GM12892 (cell line): Measurements from ENCODE around the gene OR12D2. TPM values are rescaled to one million over a fixed set of nuclear protein-coding genes. Genes with fewer than 3 reads are reported as not detected.
"Not testable (repeated sequence)": the region's sequence is repeated elsewhere in the genome, so short reads cannot be mapped to it uniquely, and the experiment has no call there.

Experiments used
- DNase-seq: peaks from one replicate; pipeline ENCODE4 v3.0.0; 2011; ENCODE audit not compliant: insufficient read length
- FAIRE-seq: peaks from 2 replicates; lab custom pipeline; 2011; peaks lifted over from hg19 to GRCh38; lab: Jason Lieb, UNC
- POLR2A ChIP-seq: IDR thresholded peaks from 2 replicates; pipeline ENCODE4 v1.6.1; 2011; ENCODE audit warnings: low read depth, low read length, control low read depth
- POLR2AphosphoS5 ChIP-seq: IDR thresholded peaks from 2 replicates; pipeline ENCODE4 v1.6.1; 2011; ENCODE audit warnings: low read depth, low read length, control low read depth
- TAF1 ChIP-seq: IDR thresholded peaks from 2 replicates; pipeline ENCODE4 v1.6.1; 2011; ENCODE audit warnings: low read depth, mild to moderate bottlenecking, control low read depth, low read length, borderline replicate concordance
- polyA plus RNA-seq: library from polyadenylated mRNA; unstranded; fragments of >200 nt; gene quantifications from one replicate; pipeline ENCODE4 v1.2.1, GENCODE V29; 2012; ENCODE audit warnings: missing spikeins, inconsistent platforms; ENCODE audit not compliant: missing spikeins

Gene OR12D2, protein sequence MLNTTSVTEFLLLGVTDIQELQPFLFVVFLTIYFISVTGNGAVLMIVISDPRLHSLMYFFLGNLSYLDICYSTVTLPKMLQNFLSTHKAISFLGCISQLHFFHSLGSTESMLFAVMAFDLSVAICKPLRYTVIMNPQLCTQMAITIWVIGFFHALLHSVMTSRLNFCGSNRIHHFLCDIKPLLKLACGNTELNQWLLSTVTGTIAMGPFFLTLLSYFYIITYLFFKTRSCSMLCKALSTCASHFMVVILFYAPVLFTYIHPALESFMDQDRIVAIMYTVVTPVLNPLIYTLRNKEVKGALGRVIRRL
- not detected for polyA plus RNA-seq

DNA sequence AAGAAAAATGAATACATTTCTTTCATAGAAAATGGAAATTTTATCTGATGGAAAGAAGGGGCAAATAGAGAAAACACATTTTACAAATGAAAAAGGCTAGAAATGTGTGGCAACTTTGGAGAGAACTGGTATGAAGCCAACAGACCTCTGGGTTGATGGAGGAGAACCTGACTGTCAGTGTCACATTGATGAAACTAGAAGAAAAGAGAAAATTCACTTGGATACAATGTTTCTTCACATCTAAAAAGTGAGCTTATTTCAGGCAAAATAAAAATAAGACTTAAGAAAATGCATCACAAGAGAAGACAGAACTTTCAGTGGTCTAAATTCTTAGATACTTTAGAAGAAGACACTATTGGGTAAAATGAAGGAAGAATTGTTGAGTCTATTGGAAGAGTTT, at the start of gene OR12D2:
Gene OR12D2 (plus strand): TSS at position 301 of the 400 bp plus-strand sequence. CDS start 1,069 bp downstream, outside the sequence.
- TF ChIP-seq TAF1 (no peak), POLR2AphosphoS5 (no peak), POLR2A (no peak)
- DNase-seq (no peak), FAIRE-seq (no peak)

DNA sequence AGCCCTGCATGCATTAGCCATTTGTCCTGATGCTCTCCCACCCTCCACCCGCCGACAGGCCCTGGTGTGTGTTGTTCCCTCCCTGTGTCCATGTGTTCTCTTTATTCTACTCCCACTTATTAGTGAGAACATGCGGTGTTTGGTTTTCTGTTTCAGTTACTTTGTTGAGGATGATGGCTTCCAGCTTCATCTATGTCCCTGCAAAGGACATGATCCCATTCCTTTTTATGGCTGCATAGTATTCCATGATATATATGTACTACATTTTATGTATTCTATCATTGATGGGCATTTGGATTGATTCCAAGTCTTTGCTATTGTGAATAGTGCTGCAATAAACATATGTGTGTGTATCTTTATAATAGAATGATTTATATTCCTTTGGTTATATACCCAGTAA, 46.1 kb upstream of the OR12D2 start:
- FAIRE-seq, DNase-seq: not testable (repeated sequence)

DNA sequence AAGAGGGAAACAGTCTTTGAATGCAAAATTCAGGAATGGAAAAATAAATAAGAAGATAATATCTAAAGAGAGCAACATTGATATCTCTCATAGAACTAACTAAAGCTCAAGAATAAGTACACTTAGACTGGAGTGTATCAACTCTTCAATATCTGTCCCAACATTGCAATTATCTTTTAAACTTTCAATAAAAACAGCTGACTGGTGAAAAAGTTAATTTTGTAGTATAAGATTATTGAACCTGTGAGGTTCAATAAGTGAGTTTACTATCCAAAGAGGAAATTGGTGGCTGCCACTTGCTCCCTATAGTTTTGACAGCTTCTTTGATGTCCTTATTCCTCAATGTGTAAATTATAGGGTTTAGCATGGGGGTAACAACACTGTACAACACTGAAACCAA, 40.5 kb upstream of the OR12D2 start:
- DNase-seq (no peak), FAIRE-seq (no peak)
- TF ChIP-seq TAF1 (no peak), POLR2AphosphoS5 (no peak), POLR2A (no peak)

DNA sequence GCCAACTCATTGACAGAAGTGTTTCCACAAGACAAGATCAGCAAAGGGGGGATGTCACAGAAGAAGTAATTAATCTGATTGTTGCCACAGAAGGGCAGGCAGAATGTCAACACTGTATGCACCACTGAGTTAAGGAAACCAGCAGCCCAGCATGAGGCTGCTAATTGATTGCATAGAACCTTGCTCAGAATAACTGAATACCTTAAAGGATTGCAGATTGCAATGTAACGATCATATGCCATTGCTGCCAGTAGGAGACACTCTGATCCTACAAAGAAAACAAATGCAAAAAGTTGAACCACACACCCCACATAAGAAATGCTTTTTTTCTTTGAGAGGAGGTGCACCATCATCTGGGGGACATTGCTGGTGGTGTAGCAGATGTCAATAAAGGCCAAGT, 39.8 kb upstream of the OR12D2 start:
- TF ChIP-seq POLR2AphosphoS5 (no peak), TAF1 (no peak), POLR2A (no peak)
- DNase-seq (no peak), FAIRE-seq (no peak)

DNA sequence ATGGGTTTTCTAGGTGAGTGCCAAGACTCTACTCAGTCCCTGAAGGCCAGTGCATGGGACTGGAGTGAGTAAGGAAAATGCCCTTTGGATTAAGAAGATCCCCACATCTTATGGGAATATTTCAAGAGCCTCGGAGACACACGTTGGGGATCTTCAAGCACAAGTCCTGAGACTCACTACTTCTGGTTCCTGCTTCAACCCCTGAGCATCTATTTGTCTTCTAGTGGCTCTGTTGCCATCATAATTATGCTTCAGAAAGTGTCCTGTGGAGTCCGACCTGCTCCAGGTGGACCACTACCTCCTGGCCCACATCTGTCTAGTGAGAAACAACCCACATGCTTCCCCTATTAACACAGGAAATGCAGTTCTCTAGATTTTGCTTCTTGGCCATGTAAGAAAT, 26.7 kb upstream of the OR12D2 start, which contains the start of gene OR5V1:
Gene OR5V1 (minus strand): TSS at position 101 of the 400 bp plus-strand sequence. CDS start 12,670 bp downstream, outside the sequence.
- FAIRE-seq (no peak), DNase-seq (no peak)
- TF ChIP-seq POLR2AphosphoS5 (no peak), TAF1 (no peak), POLR2A (no peak)

DNA sequence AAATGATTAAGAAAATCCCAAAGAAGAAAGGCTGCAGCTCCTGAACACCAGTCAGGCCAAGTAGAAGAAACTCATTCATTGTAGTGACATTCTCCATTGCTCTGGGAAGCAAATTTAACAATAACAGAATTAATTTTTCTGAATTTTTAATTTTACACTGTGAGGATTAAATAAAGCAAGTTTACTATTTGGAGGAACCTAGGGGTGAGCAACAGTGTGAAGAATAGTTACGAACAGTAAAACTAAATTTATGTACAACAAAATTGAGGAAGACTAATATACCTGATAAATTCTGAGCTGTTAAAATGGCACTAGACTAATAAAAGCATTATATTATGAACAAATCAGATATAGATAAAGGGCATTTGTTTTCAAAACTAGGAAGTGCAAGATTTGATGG, 20.2 kb upstream of the OR12D2 start, which contains the start of gene OR12D3:
Gene OR12D3 (minus strand): TSS at position 101 of the 400 bp plus-strand sequence. CDS start 4 bp downstream, at position 97.
- no peak for DNase-seq
- TF ChIP-seq TAF1 (no peak), POLR2AphosphoS5 (no peak), POLR2A (no peak)
- FAIRE-seq: no peak

DNA sequence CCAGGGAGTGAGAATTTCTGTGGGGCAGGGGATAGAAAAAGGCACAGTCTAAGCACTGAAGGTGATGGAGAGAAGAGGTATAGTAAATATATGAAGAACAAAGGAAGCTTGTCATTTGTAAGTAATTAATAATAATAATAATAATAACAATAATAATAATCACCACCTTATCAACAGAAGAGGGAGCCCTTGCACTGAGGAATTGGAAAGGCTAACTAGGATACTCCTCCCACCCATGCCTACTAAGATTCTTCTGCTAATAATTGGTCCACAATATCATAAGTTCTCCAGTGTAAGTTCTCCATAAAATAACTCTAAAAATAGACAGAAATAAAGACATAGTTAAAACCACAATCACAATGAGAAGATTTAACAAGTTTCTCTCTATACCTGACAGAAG, 19.4 kb upstream of the OR12D2 start:
- no peak for FAIRE-seq
- no peak for TF ChIP-seq POLR2AphosphoS5
- TF ChIP-seq TAF1: no peak
- TF ChIP-seq POLR2A: no peak
- DNase-seq: no peak

DNA sequence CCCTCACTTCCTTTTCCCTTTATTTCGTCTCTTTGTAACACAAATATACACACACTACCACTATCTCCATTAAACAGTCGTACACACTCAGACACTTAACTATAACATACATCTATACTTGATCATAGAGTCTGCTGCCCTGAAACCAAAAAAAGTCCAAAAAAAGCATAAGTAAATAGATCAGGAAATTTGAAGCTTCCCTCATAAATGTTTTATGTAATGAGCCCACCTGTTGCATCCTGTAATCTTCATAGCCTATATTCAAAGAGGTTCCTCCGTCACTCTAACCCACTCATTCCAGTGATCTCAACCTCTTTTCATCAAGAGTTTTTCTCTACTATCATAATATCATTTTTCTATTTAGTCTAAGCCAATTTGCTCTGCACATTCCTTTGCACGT, 6.9 kb upstream of the OR12D2 start:
- no peak for FAIRE-seq
- no peak for DNase-seq
- TF ChIP-seq TAF1 (no peak), POLR2A (no peak), POLR2AphosphoS5 (no peak)

DNA sequence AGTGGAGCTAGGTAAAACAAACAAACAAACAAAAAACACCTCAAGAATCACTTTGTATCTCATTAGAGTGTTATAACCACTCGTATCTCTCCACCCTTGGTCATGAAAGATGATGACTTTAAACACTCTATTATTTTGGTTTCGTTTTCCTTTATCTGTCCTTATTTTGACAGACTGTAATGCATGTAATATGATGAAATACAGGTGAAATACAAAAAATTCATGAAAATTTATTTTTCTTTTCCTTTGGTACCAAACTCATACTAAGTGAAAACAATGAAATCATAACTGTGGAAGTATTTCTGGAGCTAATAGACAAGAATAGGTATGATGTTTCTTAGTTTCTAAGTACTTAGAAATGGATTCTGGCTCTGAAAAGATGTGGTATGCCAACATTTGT, 4.1 kb downstream of the OR12D2 start:
- no peak for FAIRE-seq
- no peak for TF ChIP-seq POLR2AphosphoS5
- no peak for TF ChIP-seq POLR2A
- TF ChIP-seq TAF1: no peak
- DNase-seq: no peak

DNA sequence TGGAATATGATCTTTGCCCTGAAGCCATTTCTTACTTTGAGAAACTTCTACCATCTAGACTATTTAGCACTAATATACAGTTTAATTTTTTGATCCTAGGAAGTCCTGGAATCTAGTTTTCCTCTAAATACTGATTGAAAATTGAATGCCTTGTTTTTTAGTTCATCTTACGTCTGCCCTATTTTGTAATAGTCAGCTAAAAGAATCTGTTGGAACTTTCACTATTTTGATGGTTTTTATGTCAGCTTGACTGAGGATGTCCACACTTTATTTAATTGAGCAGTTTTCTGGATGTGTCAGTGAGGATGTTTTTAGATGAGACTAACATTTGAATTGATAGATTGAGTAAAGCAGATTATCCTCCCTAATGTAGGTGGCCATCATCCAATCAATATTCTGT, 8.4 kb downstream of the OR12D2 start:
- no peak for TF ChIP-seq POLR2A
- no peak for TF ChIP-seq TAF1
- TF ChIP-seq POLR2AphosphoS5: no peak
- DNase-seq (no peak), FAIRE-seq (no peak)

DNA sequence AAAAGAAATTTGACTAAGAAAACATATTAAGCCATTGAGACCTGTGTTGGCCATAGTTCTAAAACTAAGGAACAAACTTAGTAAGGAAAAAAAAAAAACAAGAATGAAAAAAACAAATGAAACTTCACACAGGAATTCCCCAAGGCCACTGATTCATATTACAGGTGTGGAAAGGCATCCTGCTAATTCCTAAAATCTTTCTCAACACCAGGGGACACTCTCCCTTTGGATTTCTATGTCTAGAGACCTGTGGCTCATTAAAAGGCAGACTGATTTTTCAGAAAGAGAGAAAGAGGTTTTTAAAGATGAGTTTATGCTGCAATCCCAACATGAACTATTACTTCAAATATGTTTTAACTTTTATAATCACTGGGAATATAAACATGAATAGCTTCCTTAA, 19.2 kb downstream of the OR12D2 start, which contains the start of gene OR12D1:
Gene OR12D1 (plus strand): TSS at position 341 of the 400 bp plus-strand sequence.
- no peak for DNase-seq
- TF ChIP-seq POLR2A (no peak), TAF1 (no peak), POLR2AphosphoS5 (no peak)
- FAIRE-seq: no peak

DNA sequence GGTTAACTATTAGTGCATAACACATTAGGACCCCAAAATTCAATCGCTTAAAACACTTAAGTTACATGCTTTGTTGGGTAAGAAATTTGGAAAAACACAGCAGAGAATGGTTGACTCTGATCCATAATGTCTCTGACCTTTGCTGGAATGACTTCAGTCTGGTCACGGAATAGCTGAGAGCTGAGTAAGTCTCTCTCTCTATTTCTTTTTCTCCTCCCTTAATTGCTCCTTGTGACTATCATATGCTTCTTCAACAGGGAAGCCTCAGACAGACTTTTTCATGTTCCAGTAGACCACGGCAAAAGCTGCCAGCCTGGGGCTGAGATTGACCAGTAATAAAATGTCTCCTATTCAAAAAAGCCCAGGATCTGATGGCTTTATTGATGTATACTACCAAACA, 24.1 kb downstream of the OR12D2 start:
- DNase-seq (no peak), FAIRE-seq (no peak)
- TF ChIP-seq POLR2AphosphoS5 (no peak), POLR2A (no peak), TAF1 (no peak)
